ENCODE data around the gene BTBD19. TPM values are rescaled to one million over a fixed set of nuclear protein-coding genes. Genes with fewer than 3 reads are reported as not detected.

Gene BTBD19
- total RNA-seq, 1 experiment from 2014 or later = 11.6 TPM

DNA sequence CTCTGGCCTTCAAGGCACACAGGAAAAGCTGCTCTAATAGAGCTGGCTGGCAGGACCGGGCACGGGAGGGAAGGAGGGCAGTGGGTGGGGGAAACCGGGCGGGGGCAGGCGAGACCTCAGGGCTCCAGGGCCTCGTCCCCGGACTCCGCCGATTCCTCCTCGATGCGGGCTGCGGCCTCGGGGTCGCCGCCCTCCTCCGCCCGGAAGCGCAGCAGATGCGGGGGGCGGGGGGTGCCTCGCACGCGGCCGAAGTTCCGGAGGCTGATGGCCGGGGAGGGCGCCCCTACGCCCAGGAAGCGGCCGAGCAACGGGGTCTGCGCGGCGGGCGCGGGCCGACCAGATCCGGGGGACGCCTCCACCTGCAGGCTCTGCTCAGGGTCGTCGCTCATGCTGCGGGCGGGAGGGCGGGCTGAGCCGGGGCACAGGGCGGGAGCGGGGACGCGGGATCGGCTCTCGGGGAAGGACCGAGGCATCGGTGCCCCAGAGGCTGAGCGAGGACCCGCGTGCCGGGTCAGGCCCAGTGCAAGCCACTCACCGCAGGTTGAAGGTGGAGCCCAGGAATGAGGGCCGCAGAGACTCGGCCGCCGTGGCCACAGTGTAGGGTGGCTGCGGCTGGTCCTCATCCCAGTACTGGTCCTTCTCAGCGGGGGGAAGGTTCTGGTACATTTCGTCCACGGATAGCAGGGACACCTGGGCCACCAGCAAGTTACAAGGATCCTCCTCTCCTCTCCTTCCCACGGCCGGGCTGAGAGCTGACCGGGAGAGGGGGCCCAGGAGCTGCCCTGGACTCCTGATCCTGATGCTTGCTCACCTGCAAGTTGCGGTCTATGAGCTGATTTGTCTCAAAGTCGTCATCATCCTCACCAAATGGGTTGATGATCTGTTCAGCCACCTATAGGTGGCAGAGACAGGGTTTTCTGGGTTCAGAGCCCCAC, 24.0 kb upstream of the BTBD19 start:
- intact Hi-C loops (cut with micrococcal nuclease) = loop anchor here (5.0 kb wide), 1 partner anchor 788 kb away; no protein-coding TSS in a partner anchor
- DNase-seq (ENCODE audit: low read depth, low spot score) (no peak), ATAC-seq (no peak)
- no TSS peak for BruUV-seq (replicated peaks)
- no peak for TF ChIP-seq JUND (IDR thresholded peaks at IDR 0.05)
- Histone ChIP-seq H3K9ac (ENCODE audit: low read length) (no peak overlapping the region), H2AFZ (ENCODE audit: low read depth, low read length, poor library complexity, severe bottlenecking) (no peak overlapping the region), H3K9me3 (ENCODE audit: control insufficient read depth in 1 of 2, insufficient read depth in 1 of 2, low read depth in 1 of 2, low read length in 2 of 2) (no peaks in the 10 kb centered on the region), H3K4me2 (ENCODE audit: low read length) (no peak overlapping the region), H4K20me1 (ENCODE audit: insufficient read depth) (no peaks in the 10 kb centered on the region; the same call in 1 of the 2 replicates), H3K79me2 (ENCODE audit: insufficient read depth, low read length) (no peaks in the 10 kb centered on the region), H3K36me3 (ENCODE audit: control insufficient read depth in 1 of 2, insufficient read depth in 2 of 2, low read length in 2 of 2) (peaks cover 4 to 12% of the 10 kb centered on the region in 2 experiments; a peak in 1 of 4 replicates), H3K9me2 (ENCODE audit: insufficient read depth) (no peaks in the 10 kb centered on the region), H3K4me1 (ENCODE audit: control insufficient read depth in 1 of 2, insufficient read depth in 2 of 2, low read length in 2 of 2) (peaks cover 6 to 24% of the 10 kb centered on the region in 2 experiments), H3K27me3 (ENCODE audit: insufficient read depth, low read length) (no peaks in the 10 kb centered on the region), H3K27ac (ENCODE audit: low read depth, low read length) (no peak overlapping the region), H3K4me3 (replicated peaks in 1 of 2; ENCODE audit: low read depth in 1 of 2, low read length in 2 of 2) (no peak overlapping the region)
- ChIA-PET RAD21 (ENCODE audit: low non-redundant PET in 1 of 2, low total read pairs in 2 of 2, uncharacterized antibody in 2 of 2, unreplicated experiment in 2 of 2) (no interaction called here), CTCF (no interaction called here), POLR2A (interaction anchor here (1.3 to 3.7 kb wide), 5 partner anchors 9 to 54 kb away, joined by 3 to 16 read pairs (median 6); partner anchors contain the start of genes RNU5D-1 and RPS8)

DNA sequence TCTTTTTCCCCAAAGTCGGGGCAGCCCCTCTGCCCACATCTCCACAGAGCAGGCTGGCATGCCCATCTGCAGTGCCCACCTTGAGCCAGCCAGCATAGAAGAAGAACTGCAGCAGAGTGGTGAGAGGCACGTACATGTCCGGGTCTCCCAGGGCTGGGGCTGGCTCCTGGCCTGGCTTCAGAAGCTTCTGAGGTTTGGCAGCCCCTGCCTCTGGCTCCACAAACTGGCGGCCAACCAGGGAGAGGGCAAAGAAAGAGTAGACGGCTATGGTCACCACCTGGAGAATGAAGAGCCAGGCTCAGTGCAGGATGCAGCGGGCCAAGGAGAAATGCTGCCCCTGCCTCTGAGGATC, 23.3 kb upstream of the BTBD19 start:
- CTCF ChIA-PET = interaction anchor here (0.8 to 1.3 kb wide), 2 partner anchors 9 to 24 kb away, joined by 3 read pairs; partner anchors contain the start of gene BTBD19
- Histone ChIP-seq H2AFZ (ENCODE audit: low read depth, low read length, poor library complexity, severe bottlenecking) (no peak overlapping the region), H3K4me1 (ENCODE audit: control insufficient read depth in 1 of 2, insufficient read depth in 2 of 2, low read length in 2 of 2) (peaks cover 6 to 24% of the 10 kb centered on the region in 2 experiments)

More for the DNA sequence above, 23.3 kb upstream of the BTBD19 start:
- ATAC-seq = no peak
- H3K36me3 ChIP-seq (ENCODE audit: control insufficient read depth in 1 of 2, insufficient read depth in 2 of 2, low read length in 2 of 2) = peaks cover 2 to 8% of the 10 kb centered on the region in 2 experiments; a peak in 1 of 4 replicates
- no peak overlapping the region for H3K27ac ChIP-seq (ENCODE audit: low read depth, low read length)
- ChIA-PET RAD21 (ENCODE audit: low non-redundant PET in 1 of 2, low total read pairs in 2 of 2, uncharacterized antibody in 2 of 2, unreplicated experiment in 2 of 2) (interaction anchor here in 1 of 2 experiments (0.7 kb wide), 1 partner anchor 226 kb away, joined by 8 read pairs; the partner anchor contains the start of gene HECTD3), POLR2A (interaction anchor here (1.1 to 3.7 kb wide), 5 partner anchors 9 to 55 kb away, joined by 3 to 16 read pairs (median 5); partner anchors contain the start of genes PLK3, RNU5D-1 and RPS8)
- no peaks in the 10 kb centered on the region for H4K20me1 ChIP-seq (ENCODE audit: insufficient read depth)
- DNase-seq (ENCODE audit: low read depth, low spot score) = no peak
- H3K79me2 ChIP-seq (ENCODE audit: insufficient read depth, low read length) = no peaks in the 10 kb centered on the region
- no peak overlapping the region for H3K9ac ChIP-seq (ENCODE audit: low read length)
- no peak overlapping the region for H3K4me2 ChIP-seq (ENCODE audit: low read length)
- H3K9me2 ChIP-seq (ENCODE audit: insufficient read depth) = no peaks in the 10 kb centered on the region
- intact Hi-C loops (cut with micrococcal nuclease) = loop anchor here (5.0 kb wide), 1 partner anchor 787 kb away; no protein-coding TSS in a partner anchor
- no peak for TF ChIP-seq ELF1 (IDR thresholded peaks at IDR 0.05; ENCODE audit: borderline replicate concordance, low read depth)
- TF ChIP-seq, protein P1, sequence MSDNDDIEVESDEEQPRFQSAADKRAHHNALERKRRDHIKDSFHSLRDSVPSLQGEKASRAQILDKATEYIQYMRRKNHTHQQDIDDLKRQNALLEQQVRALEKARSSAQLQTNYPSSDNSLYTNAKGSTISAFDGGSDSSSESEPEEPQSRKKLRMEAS (IDR thresholded peaks at IDR 0.05) = no peak
- no peak for TF ChIP-seq CBX3 (IDR thresholded peaks at IDR 0.05; ENCODE audit: low read depth)
- no peak for TF ChIP-seq ZFX (IDR thresholded peaks at IDR 0.05)
- no peak for TF ChIP-seq POLR2A (IDR thresholded peaks at IDR 0.05; ENCODE audit: borderline replicate concordance, extremely low read depth, insufficient read depth, insufficient read length)
- TF ChIP-seq, protein P2, sequence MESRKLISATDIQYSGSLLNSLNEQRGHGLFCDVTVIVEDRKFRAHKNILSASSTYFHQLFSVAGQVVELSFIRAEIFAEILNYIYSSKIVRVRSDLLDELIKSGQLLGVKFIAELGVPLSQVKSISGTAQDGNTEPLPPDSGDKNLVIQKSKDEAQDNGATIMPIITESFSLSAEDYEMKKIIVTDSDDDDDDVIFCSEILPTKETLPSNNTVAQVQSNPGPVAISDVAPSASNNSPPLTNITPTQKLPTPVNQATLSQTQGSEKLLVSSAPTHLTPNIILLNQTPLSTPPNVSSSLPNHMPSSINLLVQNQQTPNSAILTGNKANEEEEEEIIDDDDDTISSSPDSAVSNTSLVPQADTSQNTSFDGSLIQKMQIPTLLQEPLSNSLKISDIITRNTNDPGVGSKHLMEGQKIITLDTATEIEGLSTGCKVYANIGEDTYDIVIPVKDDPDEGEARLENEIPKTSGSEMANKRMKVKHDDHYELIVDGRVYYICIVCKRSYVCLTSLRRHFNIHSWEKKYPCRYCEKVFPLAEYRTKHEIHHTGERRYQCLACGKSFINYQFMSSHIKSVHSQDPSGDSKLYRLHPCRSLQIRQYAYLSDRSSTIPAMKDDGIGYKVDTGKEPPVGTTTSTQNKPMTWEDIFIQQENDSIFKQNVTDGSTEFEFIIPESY (IDR thresholded peaks at IDR 0.05; ENCODE audit: extremely low read depth, insufficient replicate concordance, low read length) = no peak
- TF ChIP-seq FOSL1 (IDR thresholded peaks at IDR 0.05; ENCODE audit: low read depth) = no peak
- TF ChIP-seq, protein P3, sequence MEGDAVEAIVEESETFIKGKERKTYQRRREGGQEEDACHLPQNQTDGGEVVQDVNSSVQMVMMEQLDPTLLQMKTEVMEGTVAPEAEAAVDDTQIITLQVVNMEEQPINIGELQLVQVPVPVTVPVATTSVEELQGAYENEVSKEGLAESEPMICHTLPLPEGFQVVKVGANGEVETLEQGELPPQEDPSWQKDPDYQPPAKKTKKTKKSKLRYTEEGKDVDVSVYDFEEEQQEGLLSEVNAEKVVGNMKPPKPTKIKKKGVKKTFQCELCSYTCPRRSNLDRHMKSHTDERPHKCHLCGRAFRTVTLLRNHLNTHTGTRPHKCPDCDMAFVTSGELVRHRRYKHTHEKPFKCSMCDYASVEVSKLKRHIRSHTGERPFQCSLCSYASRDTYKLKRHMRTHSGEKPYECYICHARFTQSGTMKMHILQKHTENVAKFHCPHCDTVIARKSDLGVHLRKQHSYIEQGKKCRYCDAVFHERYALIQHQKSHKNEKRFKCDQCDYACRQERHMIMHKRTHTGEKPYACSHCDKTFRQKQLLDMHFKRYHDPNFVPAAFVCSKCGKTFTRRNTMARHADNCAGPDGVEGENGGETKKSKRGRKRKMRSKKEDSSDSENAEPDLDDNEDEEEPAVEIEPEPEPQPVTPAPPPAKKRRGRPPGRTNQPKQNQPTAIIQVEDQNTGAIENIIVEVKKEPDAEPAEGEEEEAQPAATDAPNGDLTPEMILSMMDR (IDR thresholded peaks at IDR 0.05 in 2 of 3, conservative IDR thresholded peaks at IDR 0.05 in 1 of 3; ENCODE audit: borderline replicate concordance in 1 of 3, insufficient read depth in 1 of 3, low read depth in 2 of 3, low read length in 2 of 3) = no peak
- TF ChIP-seq SP1 (IDR thresholded peaks at IDR 0.05; ENCODE audit: low read depth) = no peak
- no peaks in the 10 kb centered on the region for H3K27me3 ChIP-seq (ENCODE audit: insufficient read depth, low read length)
- no peaks in the 10 kb centered on the region for H3K9me3 ChIP-seq (ENCODE audit: control insufficient read depth in 1 of 2, insufficient read depth in 1 of 2, low read depth in 1 of 2, low read length in 2 of 2)
- BruUV-seq (replicated peaks) = no TSS peak
- no peak overlapping the region for H3K4me3 ChIP-seq (replicated peaks in 1 of 2; ENCODE audit: low read depth in 1 of 2, low read length in 2 of 2)

All from HCT116 (cell line).